ENCODE data around the gene TTC31.

Gene TTC31

DNA sequence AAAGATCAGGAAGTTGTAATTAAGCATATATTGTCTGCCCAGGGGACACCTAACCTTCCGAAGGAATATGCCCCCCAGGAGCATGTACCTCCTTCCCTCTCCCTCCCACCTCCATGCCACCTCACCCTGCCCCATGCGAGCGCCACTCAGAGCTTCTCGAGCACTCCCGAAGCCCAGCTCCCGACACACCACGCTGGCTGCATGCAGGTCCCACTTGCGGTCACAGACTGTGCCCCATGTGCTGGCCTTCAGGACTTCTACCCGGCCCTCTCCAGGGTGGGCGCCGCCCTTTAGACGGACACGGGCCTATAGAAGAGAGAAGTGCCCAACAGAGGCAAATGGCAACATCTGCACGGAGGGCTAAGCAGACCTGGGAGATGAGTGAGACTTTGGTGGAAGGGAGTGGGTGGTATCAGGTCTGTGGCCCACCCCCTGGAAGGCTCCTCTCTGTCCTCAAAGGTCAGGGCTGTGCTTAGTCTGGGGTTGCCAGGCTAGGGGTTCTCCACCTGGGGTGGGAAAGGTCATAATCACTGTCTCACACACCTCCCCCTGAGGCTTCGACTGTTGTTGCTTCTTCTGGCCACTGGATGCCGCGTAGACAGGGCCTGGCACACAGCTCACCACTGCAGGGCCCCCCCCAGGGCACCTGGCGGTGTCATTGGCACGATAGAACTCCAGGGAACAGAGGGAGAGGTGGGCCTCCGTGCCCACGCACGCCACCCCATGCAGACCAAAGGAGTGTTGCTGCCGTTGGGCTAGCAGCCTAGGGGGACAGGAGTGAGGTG is 53.5 kb downstream of the TTC31 start:
- Histone ChIP-seq H3K9ac (no peak overlapping the region), H3K27me3 (ENCODE audit: control insufficient read depth, insufficient read depth, low read length) (no peaks in the 10 kb centered on the region), H2AFZ (no peak overlapping the region), H3K4me3 (ENCODE audit: low read depth, low read length) (no peak overlapping the region), H3K9me3 (ENCODE audit: control insufficient read depth, low read length) (no peaks in the 10 kb centered on the region), H3K27ac (no peak overlapping the region), H3K4me1 (no peaks in the 10 kb centered on the region), H3K36me3 (ENCODE audit: control insufficient read depth, insufficient read depth, low read length) (no peaks in the 10 kb centered on the region), H3K79me2 (no peaks in the 10 kb centered on the region), H3K4me2 (ENCODE audit: low read length) (no peak overlapping the region)
- TF ChIP-seq, protein P1, sequence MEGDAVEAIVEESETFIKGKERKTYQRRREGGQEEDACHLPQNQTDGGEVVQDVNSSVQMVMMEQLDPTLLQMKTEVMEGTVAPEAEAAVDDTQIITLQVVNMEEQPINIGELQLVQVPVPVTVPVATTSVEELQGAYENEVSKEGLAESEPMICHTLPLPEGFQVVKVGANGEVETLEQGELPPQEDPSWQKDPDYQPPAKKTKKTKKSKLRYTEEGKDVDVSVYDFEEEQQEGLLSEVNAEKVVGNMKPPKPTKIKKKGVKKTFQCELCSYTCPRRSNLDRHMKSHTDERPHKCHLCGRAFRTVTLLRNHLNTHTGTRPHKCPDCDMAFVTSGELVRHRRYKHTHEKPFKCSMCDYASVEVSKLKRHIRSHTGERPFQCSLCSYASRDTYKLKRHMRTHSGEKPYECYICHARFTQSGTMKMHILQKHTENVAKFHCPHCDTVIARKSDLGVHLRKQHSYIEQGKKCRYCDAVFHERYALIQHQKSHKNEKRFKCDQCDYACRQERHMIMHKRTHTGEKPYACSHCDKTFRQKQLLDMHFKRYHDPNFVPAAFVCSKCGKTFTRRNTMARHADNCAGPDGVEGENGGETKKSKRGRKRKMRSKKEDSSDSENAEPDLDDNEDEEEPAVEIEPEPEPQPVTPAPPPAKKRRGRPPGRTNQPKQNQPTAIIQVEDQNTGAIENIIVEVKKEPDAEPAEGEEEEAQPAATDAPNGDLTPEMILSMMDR (IDR thresholded peaks at IDR 0.05): no peak

DNA sequence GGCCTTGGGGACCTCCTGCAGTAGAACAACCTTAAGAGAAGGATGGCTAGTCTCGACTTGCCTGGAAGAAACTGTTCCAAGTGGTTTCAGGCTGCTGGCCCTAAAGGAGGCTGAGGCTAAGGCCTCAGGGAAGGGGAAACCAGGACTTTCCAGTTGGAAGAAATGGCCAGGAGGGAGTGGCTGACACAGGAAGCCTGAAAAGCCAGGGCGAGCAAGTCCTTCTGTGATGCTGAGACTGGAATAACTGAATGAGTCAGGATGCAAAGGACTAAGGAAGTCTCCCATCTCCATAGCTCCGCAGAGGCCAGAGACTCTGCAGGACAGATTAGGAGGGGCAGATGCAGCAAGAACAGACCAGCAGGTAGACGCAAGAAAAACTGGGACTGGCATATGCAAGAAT is 54.3 kb downstream of the TTC31 start:
- Histone ChIP-seq H3K9me3 (ENCODE audit: control insufficient read depth, low read length) (no peaks in the 10 kb centered on the region), H3K36me3 (ENCODE audit: control insufficient read depth, insufficient read depth, low read length) (no peaks in the 10 kb centered on the region), H3K4me1 (no peaks in the 10 kb centered on the region), H3K9ac (no peak overlapping the region), H3K4me2 (ENCODE audit: low read length) (no peak overlapping the region), H3K27ac (no peak overlapping the region), H3K4me3 (ENCODE audit: low read depth, low read length) (no peak overlapping the region), H3K27me3 (ENCODE audit: control insufficient read depth, insufficient read depth, low read length) (no peaks in the 10 kb centered on the region), H3K79me2 (no peaks in the 10 kb centered on the region), H2AFZ (no peak overlapping the region)
- TF ChIP-seq, protein P1 (IDR thresholded peaks at IDR 0.05): no peak

DNA sequence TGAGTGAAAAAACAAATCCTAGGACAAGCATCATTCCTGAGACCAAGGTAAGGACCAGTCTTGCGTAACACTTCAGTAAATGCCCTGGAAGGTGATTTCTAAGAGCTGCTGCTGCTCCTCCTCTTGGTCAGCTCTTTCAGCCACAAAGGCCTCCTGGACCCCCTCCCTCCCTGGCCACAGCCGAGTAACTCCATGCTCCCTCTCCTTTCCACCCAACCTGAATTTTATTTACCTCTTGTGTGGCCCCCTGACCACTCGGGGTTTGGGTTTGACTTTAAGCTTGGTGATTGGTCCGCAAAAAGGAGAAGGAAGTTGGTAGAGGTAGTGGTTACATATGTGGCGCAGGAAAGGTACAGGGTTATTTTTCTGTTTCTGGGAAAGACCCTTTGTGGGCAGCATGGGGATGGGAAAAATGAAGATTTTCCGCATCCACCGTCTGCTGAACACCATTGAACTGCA is 56.0 kb downstream of the TTC31 start:
- no peaks in the 10 kb centered on the region for H3K27me3 ChIP-seq (ENCODE audit: control insufficient read depth, insufficient read depth, low read length)
- TF ChIP-seq, protein P1 (IDR thresholded peaks at IDR 0.05): no peak
- H3K79me2 ChIP-seq: no peaks in the 10 kb centered on the region
- no peak overlapping the region for H2AFZ ChIP-seq
- no peaks in the 10 kb centered on the region for H3K4me1 ChIP-seq
- H3K27ac ChIP-seq: no peak overlapping the region
- H3K4me2 ChIP-seq (ENCODE audit: low read length): no peak overlapping the region
- H3K4me3 ChIP-seq (ENCODE audit: low read depth, low read length): no peak overlapping the region
- H3K9ac ChIP-seq: no peak overlapping the region
- H3K36me3 ChIP-seq (ENCODE audit: control insufficient read depth, insufficient read depth, low read length): no peaks in the 10 kb centered on the region
- H3K9me3 ChIP-seq (ENCODE audit: control insufficient read depth, low read length): no peaks in the 10 kb centered on the region

DNA sequence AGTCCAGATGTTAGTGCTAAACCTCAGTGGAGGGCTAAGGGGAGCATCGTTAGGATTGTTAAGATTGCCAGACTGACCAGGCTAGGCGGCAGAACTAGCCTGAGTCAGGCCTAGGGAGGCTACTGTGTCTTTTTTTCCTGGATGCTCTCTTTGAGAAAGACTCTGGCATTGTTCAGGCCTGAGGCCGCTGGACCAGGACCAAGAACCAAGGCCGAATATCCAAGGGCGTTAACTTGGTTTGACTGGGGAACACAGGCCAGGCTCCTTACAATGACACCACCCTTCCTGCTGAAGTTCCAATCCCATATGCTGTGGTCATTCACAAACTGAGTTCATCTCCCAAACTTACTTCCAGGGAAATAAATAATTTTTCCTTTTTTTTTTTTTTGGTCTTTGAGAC is 57.4 kb downstream of the TTC31 start:
- Histone ChIP-seq H3K4me1 (no peaks in the 10 kb centered on the region), H3K36me3 (ENCODE audit: control insufficient read depth, insufficient read depth, low read length) (no peaks in the 10 kb centered on the region), H3K9me3 (ENCODE audit: control insufficient read depth, low read length) (no peaks in the 10 kb centered on the region), H3K4me3 (ENCODE audit: low read depth, low read length) (no peak overlapping the region), H3K79me2 (no peaks in the 10 kb centered on the region), H3K27me3 (ENCODE audit: control insufficient read depth, insufficient read depth, low read length) (no peaks in the 10 kb centered on the region), H2AFZ (no peak overlapping the region), H3K9ac (no peak overlapping the region), H3K4me2 (ENCODE audit: low read length) (no peak overlapping the region), H3K27ac (no peak overlapping the region)
- TF ChIP-seq, protein P1 (IDR thresholded peaks at IDR 0.05): no peak

DNA sequence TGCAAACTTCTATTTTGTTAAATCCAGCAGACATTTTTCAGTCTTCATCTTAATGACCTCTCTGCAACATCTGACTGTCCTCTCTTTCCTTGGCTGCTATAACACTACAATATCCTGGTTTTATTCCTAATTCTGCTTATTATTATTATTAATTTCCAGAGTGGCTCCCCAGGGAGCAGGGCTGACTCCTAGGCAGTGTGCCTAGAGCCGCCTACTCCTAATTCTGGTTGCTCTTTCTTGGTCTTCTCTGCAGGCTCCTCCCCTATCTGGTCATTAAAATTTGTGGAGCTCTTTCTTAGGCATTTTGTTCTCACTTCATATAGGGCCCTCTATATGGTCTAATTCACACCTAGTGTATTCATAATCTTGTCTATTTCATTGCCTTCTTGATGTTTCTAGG is 60.1 kb downstream of the TTC31 start:
- Histone ChIP-seq H3K4me1 (no peaks in the 10 kb centered on the region), H3K27ac (no peak overlapping the region)
- TF ChIP-seq, protein P1 (IDR thresholded peaks at IDR 0.05): no peak

More for the DNA sequence above, 60.1 kb downstream of the TTC31 start:
- no peak overlapping the region for H3K4me2 ChIP-seq (ENCODE audit: low read length)
- no peaks in the 10 kb centered on the region for H3K36me3 ChIP-seq (ENCODE audit: control insufficient read depth, insufficient read depth, low read length)
- H3K79me2 ChIP-seq: no peaks in the 10 kb centered on the region
- H3K27me3 ChIP-seq (ENCODE audit: control insufficient read depth, insufficient read depth, low read length): no peaks in the 10 kb centered on the region
- H3K9me3 ChIP-seq (ENCODE audit: control insufficient read depth, low read length): no peaks in the 10 kb centered on the region
- no peak overlapping the region for H3K4me3 ChIP-seq (ENCODE audit: low read depth, low read length)
- H2AFZ ChIP-seq: no peak overlapping the region
- no peak overlapping the region for H3K9ac ChIP-seq
